Measurements from ENCODE around the gene NT5DC4. TPM values are rescaled to one million over a fixed set of nuclear protein-coding genes. Genes with fewer than 3 reads are reported as not detected.

Gene NT5DC4
- total RNA-seq, 1 donor from 2014 or later, result not detected

GRCh38 chr2:112693596-112693995 is 27.2 kb upstream of the NT5DC4 start:
- TF ChIP-seq CTCF (IDR thresholded peaks at IDR 0.05; ENCODE audit: insufficient read depth, low read depth, low read length) (no peak), EZH2 (IDR thresholded peaks at IDR 0.05; ENCODE audit: insufficient read depth, low read length) (no peak)
- Histone ChIP-seq H3K4me1 (ENCODE audit: insufficient read depth, low read length) (peaks cover 21% of the 10 kb centered on the region), H3K27ac (ENCODE audit: low read depth, low read length) (no peak overlapping the region), H3K4me2 (ENCODE audit: low read length) (no peak overlapping the region), H3K9ac (ENCODE audit: low read length) (no peak overlapping the region), H3K79me2 (ENCODE audit: insufficient read depth, low read length) (no peaks in the 10 kb centered on the region), H4K20me1 (ENCODE audit: insufficient read depth, low read length) (no peaks in the 10 kb centered on the region), H3K9me3 (ENCODE audit: insufficient read depth, low read depth, low read length) (no peaks in the 10 kb centered on the region), H3K36me3 (ENCODE audit: insufficient read depth, low read length) (no peaks in the 10 kb centered on the region), H2AFZ (ENCODE audit: low read depth, low read length) (no peak overlapping the region), H3K4me3 (ENCODE audit: insufficient read depth, low read depth, low read length) (no peak overlapping the region), H3K27me3 (ENCODE audit: insufficient read depth, low read length) (no peaks in the 10 kb centered on the region)
- Mint-ChIP-seq H3K4me1 (ENCODE audit: low read depth, unreplicated experiment) (peaks cover 21% of the 10 kb centered on the region), H3K27me3 (ENCODE audit: low read depth, unreplicated experiment) (peaks cover 6% of the 10 kb centered on the region), H3K27ac (ENCODE audit: unreplicated experiment) (no peak overlapping the region), H3K4me3 (ENCODE audit: unreplicated experiment) (no peak overlapping the region), H3K9me3 (ENCODE audit: unreplicated experiment) (no peaks in the 10 kb centered on the region), H3K36me3 (ENCODE audit: low read depth, unreplicated experiment) (no peaks in the 10 kb centered on the region)
- no peak for DNase-seq (ENCODE audit: low read depth)
- FAIRE-seq, result no peak

GRCh38 chr2:112694182-112694581 is 26.6 kb upstream of the NT5DC4 start:
- Histone ChIP-seq H3K9ac (ENCODE audit: low read length) (no peak overlapping the region), H3K4me2 (ENCODE audit: low read length) (no peak overlapping the region), H3K79me2 (ENCODE audit: insufficient read depth, low read length) (no peaks in the 10 kb centered on the region), H3K4me3 (ENCODE audit: insufficient read depth, low read depth, low read length) (no peak overlapping the region), H3K27ac (ENCODE audit: low read depth, low read length) (no peak overlapping the region), H3K9me3 (ENCODE audit: insufficient read depth, low read depth, low read length) (no peaks in the 10 kb centered on the region), H2AFZ (ENCODE audit: low read depth, low read length) (no peak overlapping the region), H4K20me1 (ENCODE audit: insufficient read depth, low read length) (no peaks in the 10 kb centered on the region), H3K36me3 (ENCODE audit: insufficient read depth, low read length) (no peaks in the 10 kb centered on the region), H3K27me3 (ENCODE audit: insufficient read depth, low read length) (no peaks in the 10 kb centered on the region), H3K4me1 (ENCODE audit: insufficient read depth, low read length) (peaks cover 21% of the 10 kb centered on the region)
- Mint-ChIP-seq H3K36me3 (ENCODE audit: low read depth, unreplicated experiment) (no peaks in the 10 kb centered on the region), H3K27ac (ENCODE audit: unreplicated experiment) (no peak overlapping the region), H3K27me3 (ENCODE audit: low read depth, unreplicated experiment) (peaks cover 1% of the 10 kb centered on the region), H3K9me3 (ENCODE audit: unreplicated experiment) (no peaks in the 10 kb centered on the region), H3K4me3 (ENCODE audit: unreplicated experiment) (no peak overlapping the region), H3K4me1 (ENCODE audit: low read depth, unreplicated experiment) (peaks cover 21% of the 10 kb centered on the region)
- TF ChIP-seq CTCF (IDR thresholded peaks at IDR 0.05; ENCODE audit: insufficient read depth, low read depth, low read length) (no peak), EZH2 (IDR thresholded peaks at IDR 0.05; ENCODE audit: insufficient read depth, low read length) (no peak)
- no peak for FAIRE-seq
- DNase-seq (ENCODE audit: low read depth), result no peak

- Mint-ChIP-seq H3K4me1 (ENCODE audit: low read depth, unreplicated experiment) (no peaks in the 10 kb centered on the region), H3K36me3 (ENCODE audit: low read depth, unreplicated experiment) (no peaks in the 10 kb centered on the region), H3K9me3 (ENCODE audit: unreplicated experiment) (no peaks in the 10 kb centered on the region), H3K27me3 (ENCODE audit: low read depth, unreplicated experiment) (peaks cover 4% of the 10 kb centered on the region), H3K27ac (ENCODE audit: unreplicated experiment) (no peak overlapping the region), H3K4me3 (ENCODE audit: unreplicated experiment) (no peak overlapping the region)
- H3K79me2 ChIP-seq (ENCODE audit: insufficient read depth, low read length), result no peaks in the 10 kb centered on the region
- no peak overlapping the region for H3K4me2 ChIP-seq (ENCODE audit: low read length)
- no peaks in the 10 kb centered on the region for H3K9me3 ChIP-seq (ENCODE audit: insufficient read depth, low read depth, low read length)
- no peaks in the 10 kb centered on the region for H3K27me3 ChIP-seq (ENCODE audit: insufficient read depth, low read length)
- no peaks in the 10 kb centered on the region for H4K20me1 ChIP-seq (ENCODE audit: insufficient read depth, low read length)
- no peak overlapping the region for H2AFZ ChIP-seq (ENCODE audit: low read depth, low read length)
- H3K27ac ChIP-seq (ENCODE audit: low read depth, low read length), result no peak overlapping the region
- no peak overlapping the region for H3K9ac ChIP-seq (ENCODE audit: low read length)
- H3K4me1 ChIP-seq (ENCODE audit: insufficient read depth, low read length), result no peaks in the 10 kb centered on the region
- TF ChIP-seq EZH2 (IDR thresholded peaks at IDR 0.05; ENCODE audit: insufficient read depth, low read length) (no peak), CTCF (IDR thresholded peaks at IDR 0.05; ENCODE audit: insufficient read depth, low read depth, low read length) (no peak)
- DNase-seq (ENCODE audit: low read depth) (no peak), FAIRE-seq (no peak)
- no peak overlapping the region for H3K4me3 ChIP-seq (ENCODE audit: insufficient read depth, low read depth, low read length)
- no peaks in the 10 kb centered on the region for H3K36me3 ChIP-seq (ENCODE audit: insufficient read depth, low read length)
Observed at GRCh38 chr2:112698834-112699515, 21.8 kb upstream of the NT5DC4 start.

Measured in astrocyte (in vitro differentiated cells and primary cell).